ENCODE data around the gene CPEB1. TPM values are rescaled to one million over a fixed set of nuclear protein-coding genes. Genes with fewer than 3 reads are reported as not detected.

Gene CPEB1
- 10.8 and 11.3 TPM in 2 replicates for total RNA-seq (2014; rRNA removed; shearing (Covaris generic))

- peak; percentile 41 for DNase-seq (ENCODE audit: low spot score)
Observed at GRCh38 chr15:82647045-82647834, at the start of gene CPEB1. Gene CPEB1, minus strand, starts transcription at chr15:82647363. Its CDS starts 18,904 bp downstream, at chr15:82628459.

DNA sequence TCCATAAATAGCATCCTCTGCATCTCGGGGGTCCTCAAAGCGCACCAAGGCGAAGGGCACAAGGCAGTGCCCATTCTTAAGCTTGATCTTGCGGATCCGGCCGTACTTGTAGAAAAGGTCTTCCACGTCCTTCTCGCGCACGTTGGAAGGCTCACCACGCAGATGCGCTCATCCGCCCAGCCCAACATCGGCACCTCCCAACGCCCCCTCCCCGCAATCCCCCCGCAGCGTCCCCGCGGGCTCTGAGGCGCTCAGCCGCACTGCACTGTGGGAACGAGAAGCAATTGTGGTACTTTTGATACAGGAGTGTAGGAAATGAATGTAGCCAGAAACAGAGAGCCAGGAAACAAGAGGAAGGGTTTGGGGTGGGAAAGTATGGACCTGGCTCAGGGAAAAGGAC lies 45.0 kb upstream of the CPEB1 start:
- DNase-seq (ENCODE audit: low spot score), result no peak

DNA sequence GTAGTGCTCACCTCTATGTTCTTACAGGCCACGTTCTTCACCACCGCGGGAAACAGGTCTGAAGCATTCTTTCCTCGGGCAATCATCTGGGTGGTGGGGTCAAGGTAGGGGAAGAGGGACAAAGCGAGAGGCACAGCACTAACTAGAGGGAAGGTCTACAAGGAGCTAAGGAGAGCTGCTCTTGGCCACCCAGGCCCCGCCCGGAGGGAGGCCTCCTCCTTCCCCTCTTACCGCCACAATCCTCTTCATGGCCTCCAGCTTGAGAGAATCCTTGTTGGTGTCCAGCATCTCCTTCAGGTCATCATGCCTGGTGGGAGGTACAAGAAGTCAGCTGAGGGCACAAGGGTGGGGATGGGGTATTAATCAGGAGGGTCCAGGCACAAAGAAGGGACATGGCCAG lies 42.0 kb upstream of the CPEB1 start:
- no peak for DNase-seq (ENCODE audit: low spot score)

DNA sequence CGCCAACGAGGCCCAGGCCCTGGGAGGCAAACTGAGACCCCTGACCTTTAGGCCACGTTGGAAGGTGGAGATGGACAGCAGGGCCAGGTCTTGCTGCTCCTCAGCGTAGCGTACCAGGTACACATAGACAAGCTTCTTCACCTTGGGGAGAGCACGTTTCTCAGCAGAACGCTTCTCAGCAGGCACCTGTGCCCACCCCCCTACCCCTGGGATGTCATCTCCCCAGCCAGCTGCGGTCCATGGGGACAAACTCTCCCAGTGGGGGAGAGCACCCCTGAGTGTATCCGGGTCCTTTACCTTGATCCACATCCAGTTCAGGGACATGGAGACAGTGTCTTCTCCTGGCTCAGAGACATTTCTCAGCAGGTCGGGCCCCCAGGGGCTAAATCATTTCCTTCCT lies 41.5 kb upstream of the CPEB1 start:
- DNase-seq (ENCODE audit: low spot score), result no peak

- no peak for DNase-seq (ENCODE audit: low spot score)
Observed at GRCh38 chr15:82681371-82681770, 34.2 kb upstream of the CPEB1 start.

DNA sequence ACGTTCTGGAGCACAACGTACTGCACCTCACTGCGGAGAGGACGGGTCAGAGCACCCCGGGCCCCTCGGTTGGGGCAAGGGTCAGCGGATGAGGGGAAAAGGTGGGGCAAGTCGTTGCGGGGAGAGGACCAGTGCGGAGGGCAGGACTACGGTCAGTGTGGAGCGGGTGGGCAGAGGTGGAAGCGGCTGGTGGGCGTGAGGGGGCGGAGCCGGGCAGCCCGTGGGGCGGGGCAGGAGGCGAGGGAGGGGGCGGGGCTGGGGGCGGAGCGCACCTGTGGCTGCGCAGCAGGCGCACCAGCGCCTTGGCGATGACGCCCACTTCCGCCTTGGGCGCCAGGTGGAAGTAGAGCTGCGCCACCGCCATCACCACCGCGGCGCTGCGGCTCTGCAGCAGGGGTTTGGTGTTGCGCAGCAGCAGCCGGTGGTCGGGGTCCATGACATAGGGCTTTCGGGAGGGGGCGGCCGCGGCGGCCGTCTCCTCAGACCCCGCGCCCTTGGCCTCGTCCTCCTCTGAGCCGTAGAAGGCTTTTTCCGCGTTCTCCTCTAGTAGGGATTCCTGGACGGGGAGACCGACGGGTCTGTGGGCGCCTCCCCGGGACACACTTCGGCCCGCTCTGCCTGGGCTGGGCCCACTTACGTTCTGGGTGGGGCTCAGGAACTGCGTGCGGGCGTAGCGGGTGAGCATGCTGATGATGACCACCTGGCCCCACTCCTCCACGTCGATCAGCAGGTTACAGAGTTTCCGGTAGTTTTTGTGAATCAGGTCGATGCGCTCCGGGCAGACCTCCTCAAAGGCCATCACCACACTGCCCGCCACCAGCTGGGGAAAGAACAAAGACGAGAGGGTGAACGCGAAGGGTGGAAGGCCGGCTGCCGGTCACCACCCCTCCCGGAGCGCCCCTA lies 33.3 kb upstream of the CPEB1 start:
- DNase-seq (ENCODE audit: low spot score), result no peak

DNA sequence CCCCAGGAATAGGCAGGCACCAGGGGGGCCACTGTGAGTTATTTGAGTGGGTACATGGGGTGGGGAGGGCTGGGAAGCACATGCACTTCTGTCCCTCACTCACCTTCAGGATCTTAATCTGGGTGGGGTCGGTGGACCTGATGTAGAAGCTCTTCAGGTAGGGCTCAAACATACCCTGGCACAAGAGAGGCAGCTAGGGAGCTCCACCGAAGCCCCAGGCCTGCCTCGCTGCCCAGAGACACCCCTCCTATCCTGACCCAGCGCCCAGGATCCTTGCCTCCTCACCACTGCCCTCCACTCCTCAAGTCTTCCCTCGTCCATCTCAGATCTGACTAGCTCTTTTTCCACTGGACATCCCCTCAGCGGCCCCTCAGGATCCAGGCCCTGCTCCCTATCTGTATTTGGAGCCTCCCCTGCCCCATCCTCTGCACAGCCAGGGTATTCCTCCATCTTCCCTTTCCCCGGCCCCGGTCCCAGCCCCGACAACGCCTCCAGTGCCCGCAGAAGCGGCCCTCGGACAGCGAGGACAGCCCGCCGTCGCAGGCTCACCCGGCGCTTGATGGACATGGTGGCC lies 32.5 kb upstream of the CPEB1 start:
- no peak for DNase-seq (ENCODE audit: low spot score)

- DNase-seq (ENCODE audit: low spot score), result no peak
Observed at GRCh38 chr15:82677720-82678323, 30.7 kb upstream of the CPEB1 start.

DNA sequence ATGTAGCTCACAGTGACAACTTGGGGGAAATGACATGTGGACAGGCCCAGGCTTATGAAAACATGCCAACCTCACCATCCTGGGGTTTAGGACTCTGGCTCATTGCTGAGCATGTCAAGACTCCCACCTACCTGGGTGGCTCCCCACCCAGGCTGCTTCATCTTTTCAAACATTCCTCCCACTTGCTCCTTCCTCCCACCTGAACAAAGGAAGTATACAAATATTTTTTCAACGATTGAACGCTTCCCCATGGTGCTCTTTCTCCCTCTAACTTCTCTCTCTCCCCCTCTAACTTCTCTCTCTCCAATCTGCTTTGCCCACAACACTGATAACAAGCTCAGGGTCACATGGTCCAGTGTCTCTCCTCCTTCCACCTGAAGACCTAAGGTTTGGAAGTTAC lies 27.7 kb upstream of the CPEB1 start:
- no peak for DNase-seq (ENCODE audit: low spot score)

- no peak for DNase-seq (ENCODE audit: low spot score)
Observed at GRCh38 chr15:82670699-82671098, 23.5 kb upstream of the CPEB1 start.

GRCh38 chr15:82666606-82667005 lies 19.4 kb upstream of the CPEB1 start:
- DNase-seq (ENCODE audit: low spot score), result no peak

DNA sequence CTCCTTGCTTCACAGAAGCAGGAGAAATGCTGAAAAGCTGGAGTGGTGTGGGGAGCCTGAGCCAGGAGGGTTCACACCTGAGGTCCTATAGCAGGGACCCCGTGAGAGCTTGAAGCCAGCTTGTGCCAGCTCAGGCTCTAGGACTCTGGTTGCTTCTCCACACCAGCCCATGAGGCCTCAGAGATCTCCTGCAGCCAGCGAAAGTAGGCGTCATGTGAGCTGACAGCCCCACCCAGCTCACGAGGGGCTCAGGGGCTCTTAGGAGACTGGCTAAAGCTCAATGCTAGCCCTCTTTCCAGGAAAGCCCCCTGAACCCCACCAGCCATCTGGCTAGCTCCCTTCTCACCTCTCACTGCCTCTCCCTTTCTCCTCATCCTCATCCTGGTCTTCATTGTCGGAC lies 16.9 kb upstream of the CPEB1 start:
- DNase-seq (ENCODE audit: low spot score), result no peak

GRCh38 chr15:82663186-82663600 lies 16.0 kb upstream of the CPEB1 start:
- DNase-seq (ENCODE audit: low spot score), result peak; percentile 47

GRCh38 chr15:82662641-82663040 lies 15.5 kb upstream of the CPEB1 start:
- no peak for DNase-seq (ENCODE audit: low spot score)

- DNase-seq (ENCODE audit: low spot score), result no peak
Observed at GRCh38 chr15:82660378-82660777, 13.2 kb upstream of the CPEB1 start.

- no peak for DNase-seq (ENCODE audit: low spot score)
Observed at GRCh38 chr15:82656641-82657266, 9.6 kb upstream of the CPEB1 start.

GRCh38 chr15:82655606-82656005 lies 8.4 kb upstream of the CPEB1 start:
- DNase-seq (ENCODE audit: low spot score), result no peak

- DNase-seq (ENCODE audit: low spot score), result no peak
Observed at GRCh38 chr15:82653483-82654168, 6.5 kb upstream of the CPEB1 start.

- DNase-seq (ENCODE audit: low spot score), result no peak
Observed at GRCh38 chr15:82651708-82652107, 4.5 kb upstream of the CPEB1 start.

DNA sequence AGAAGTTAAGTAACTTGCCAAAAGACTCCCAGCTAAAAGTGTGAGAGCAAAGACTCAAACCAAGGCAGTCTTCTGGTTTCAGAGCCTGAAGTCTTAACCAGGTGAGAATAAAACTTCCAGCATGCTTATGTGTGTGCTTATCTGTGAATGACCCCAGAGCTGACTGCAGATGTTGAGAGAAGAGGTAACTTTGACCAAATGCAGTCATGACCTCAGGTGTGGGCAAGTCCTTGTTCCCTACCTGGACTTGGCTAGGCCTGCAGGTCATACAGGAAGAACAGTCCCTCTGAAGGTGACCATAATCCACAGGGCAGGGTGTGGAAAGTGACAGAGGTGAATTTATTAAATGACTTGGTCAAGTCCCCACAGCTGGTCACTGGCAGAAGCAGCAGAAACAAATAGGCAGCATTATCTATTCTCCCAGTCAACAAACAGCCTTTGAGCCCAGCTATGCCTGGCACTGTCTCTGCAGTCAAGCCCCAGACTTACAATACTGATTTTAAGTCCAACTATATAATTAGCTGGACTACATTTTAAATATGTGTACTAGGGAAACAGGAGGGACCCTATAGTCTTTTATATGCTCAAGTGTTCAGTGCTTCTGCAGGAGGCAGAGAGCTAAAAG lies 3.0 kb upstream of the CPEB1 start:
- DNase-seq (ENCODE audit: low spot score), result no peak
